Loucy (cell line): ENCODE results near the gene UNG.

Experiments
- H2AFZ ChIP-seq: fragments of 200-600 bp; sonication (generic); 2 replicates; pipeline ENCODE4 v1.6.0; 2016; ENCODE audit warnings: antibody characterized with exemption, mild to moderate bottlenecking, low read length, moderate library complexity
- H3F3A ChIP-seq: fragments of 200-600 bp; 2 replicates; pipeline ENCODE4 v1.6.0; 2016; ENCODE audit warnings: antibody characterized with exemption, low read depth, mild to moderate bottlenecking
- H3K27me3 ChIP-seq: fragments of 200-600 bp; sonication (generic); 2 replicates; pipeline ENCODE4 v1.6.1; 2014; ENCODE audit warnings: low read length, mild to moderate bottlenecking; ENCODE audit not compliant: insufficient read depth, poor library complexity, severe bottlenecking
- H3K36me3 ChIP-seq: fragments of 200-600 bp; sonication (generic); 2 replicates; pipeline ENCODE4 v1.6.1; 2016; ENCODE audit warnings: low read length; ENCODE audit not compliant: insufficient read depth
- H3K4me1 ChIP-seq: fragments of 200-600 bp; sonication (generic); 2 replicates; pipeline ENCODE4 v1.5.1; 2014; ENCODE audit warnings: low read length, mild to moderate bottlenecking; ENCODE audit not compliant: insufficient read depth, poor library complexity, severe bottlenecking
- H3K4me2 ChIP-seq: fragments of 200-600 bp; sonication (generic); 2 replicates; pipeline ENCODE4 v1.6.0; 2014; ENCODE audit warnings: antibody characterized with exemption, low read length, low read depth, mild to moderate bottlenecking; ENCODE audit not compliant: poor library complexity, severe bottlenecking
- H3K4me3 ChIP-seq: fragments of 200-600 bp; sonication (generic); 2 replicates; pipeline ENCODE4 v1.5.1; 2014; ENCODE audit warnings: low read length, mild to moderate bottlenecking, mixed read lengths; ENCODE audit not compliant: poor library complexity, severe bottlenecking
- H3K79me2 ChIP-seq: fragments of 200-600 bp; sonication (generic); 2 replicates; pipeline ENCODE4 v1.6.1; 2014; ENCODE audit warnings: low read length; ENCODE audit not compliant: insufficient read depth
- H3K9ac ChIP-seq: fragments of 200-600 bp; sonication (generic); 2 replicates; pipeline ENCODE4 v1.6.0; 2014; ENCODE audit warnings: mild to moderate bottlenecking, low read depth, low read length, moderate library complexity; ENCODE audit not compliant: poor library complexity, severe bottlenecking
- H3K9me2 ChIP-seq: fragments of 200-600 bp; sonication (generic); replicated peaks from 2 replicates; pipeline ENCODE4 v1.6.1; 2016; ENCODE audit warnings: low read depth, low read length, mixed read lengths
- H3K9me3 ChIP-seq: fragments of 200-600 bp; sonication (generic); 2 replicates; pipeline ENCODE4 v1.6.1; 2014; ENCODE audit warnings: mild to moderate bottlenecking, antibody characterized with exemption, low read length, low read depth; ENCODE audit not compliant: insufficient read depth
- H4K20me1 ChIP-seq: fragments of 200-600 bp; sonication (generic); 2 replicates; pipeline ENCODE4 v1.6.0; 2014; ENCODE audit warnings: antibody characterized with exemption, low read length, mild to moderate bottlenecking; ENCODE audit not compliant: insufficient read depth, poor library complexity, severe bottlenecking
- EZH2phosphoT487 ChIP-seq: fragments of 200-600 bp; IDR thresholded peaks from 2 replicates; pipeline ENCODE4 v1.6.1; 2018; ENCODE audit warnings: antibody characterized with exemption, mild to moderate bottlenecking, moderate library complexity, borderline replicate concordance
- TF ChIP-seq, protein P1 (sequence below): fragments of 200-600 bp; sonication (generic); conservative IDR thresholded peaks from 2 replicates; pipeline ENCODE4 v1.5.1; 2014; ENCODE audit warnings: mild to moderate bottlenecking, antibody characterized with exemption, low read length

Gene UNG

DNA sequence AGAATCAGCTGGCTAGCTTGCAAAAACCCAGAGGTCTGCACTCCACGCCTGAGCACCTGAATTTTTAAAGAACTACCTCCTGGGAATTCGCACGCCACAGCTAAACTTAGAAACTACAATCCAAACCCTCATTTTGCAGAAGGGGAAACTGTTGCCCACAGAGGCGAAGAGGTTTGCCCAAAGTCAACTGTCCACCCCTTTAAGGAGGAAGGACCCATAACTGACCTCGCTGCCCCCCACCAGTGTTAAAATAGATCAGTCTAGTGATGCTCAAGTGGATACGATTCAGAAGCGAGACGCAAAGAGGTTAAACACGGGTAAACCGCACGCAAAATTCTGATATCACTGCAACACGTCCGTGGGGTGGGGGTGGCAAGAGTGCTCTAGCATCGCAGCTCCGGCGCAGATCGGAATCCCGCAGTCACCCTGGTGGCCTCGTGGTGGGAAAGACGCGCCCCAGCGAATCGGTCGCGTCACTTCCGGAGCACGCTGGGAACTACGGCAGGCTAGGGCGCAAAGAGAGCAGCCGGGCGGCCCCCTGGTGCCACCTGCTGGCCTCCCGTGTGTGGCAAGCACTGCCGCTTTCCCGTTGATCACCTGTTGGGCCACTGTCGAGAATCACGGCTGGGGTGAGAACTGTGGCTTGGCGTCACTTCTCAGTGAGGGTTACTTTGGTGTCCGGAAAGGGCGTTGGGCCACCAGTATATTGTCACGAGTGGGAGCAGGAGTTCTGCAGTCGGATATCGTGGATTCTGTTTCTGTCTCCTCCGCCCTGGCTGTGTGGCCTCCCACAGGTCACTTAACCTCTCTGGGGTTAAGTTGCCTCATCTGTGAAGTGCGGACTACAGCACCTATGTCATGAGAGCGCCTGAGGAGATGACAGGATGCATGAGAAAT is 4.1 kb upstream of the UNG start, which contains the start of gene ALKBH2:
TSS of gene ALKBH2 (minus strand) at position 451 of the 897 bp plus-strand sequence. CDS start 686 bp downstream, outside the sequence.
- Histone ChIP-seq H3K4me3 (peak within 1 kb of the TSS; percentile 85), H3K36me3 (peaks cover 7% of the 10 kb centered on the region; the same call in 1 of the 2 replicates), H3K27me3 (no peaks in the 10 kb centered on the region), H3F3A (no peaks in the 10 kb centered on the region), H2AFZ (peak within 1 kb of the TSS; percentile 89), H3K9me2 (no peaks in the 10 kb centered on the region), H3K4me2 (peak within 1 kb of the TSS; percentile 94), H3K4me1 (peaks cover 32% of the 10 kb centered on the region), H3K79me2 (peaks cover 42% of the 10 kb centered on the region), H3K9ac (peak within 1 kb of the TSS; percentile 83), H4K20me1 (peaks cover 9% of the 10 kb centered on the region), H3K9me3 (no peaks in the 10 kb centered on the region)
- TF ChIP-seq EZH2phosphoT487, result no peak
- TF ChIP-seq, protein P1, sequence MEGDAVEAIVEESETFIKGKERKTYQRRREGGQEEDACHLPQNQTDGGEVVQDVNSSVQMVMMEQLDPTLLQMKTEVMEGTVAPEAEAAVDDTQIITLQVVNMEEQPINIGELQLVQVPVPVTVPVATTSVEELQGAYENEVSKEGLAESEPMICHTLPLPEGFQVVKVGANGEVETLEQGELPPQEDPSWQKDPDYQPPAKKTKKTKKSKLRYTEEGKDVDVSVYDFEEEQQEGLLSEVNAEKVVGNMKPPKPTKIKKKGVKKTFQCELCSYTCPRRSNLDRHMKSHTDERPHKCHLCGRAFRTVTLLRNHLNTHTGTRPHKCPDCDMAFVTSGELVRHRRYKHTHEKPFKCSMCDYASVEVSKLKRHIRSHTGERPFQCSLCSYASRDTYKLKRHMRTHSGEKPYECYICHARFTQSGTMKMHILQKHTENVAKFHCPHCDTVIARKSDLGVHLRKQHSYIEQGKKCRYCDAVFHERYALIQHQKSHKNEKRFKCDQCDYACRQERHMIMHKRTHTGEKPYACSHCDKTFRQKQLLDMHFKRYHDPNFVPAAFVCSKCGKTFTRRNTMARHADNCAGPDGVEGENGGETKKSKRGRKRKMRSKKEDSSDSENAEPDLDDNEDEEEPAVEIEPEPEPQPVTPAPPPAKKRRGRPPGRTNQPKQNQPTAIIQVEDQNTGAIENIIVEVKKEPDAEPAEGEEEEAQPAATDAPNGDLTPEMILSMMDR, result peak; percentile 79

GRCh38 chr12:109097140-109097434 is 310 bp upstream of the UNG start:
- peaks cover 33% of the 10 kb centered on the region for H3K4me1 ChIP-seq

DNA sequence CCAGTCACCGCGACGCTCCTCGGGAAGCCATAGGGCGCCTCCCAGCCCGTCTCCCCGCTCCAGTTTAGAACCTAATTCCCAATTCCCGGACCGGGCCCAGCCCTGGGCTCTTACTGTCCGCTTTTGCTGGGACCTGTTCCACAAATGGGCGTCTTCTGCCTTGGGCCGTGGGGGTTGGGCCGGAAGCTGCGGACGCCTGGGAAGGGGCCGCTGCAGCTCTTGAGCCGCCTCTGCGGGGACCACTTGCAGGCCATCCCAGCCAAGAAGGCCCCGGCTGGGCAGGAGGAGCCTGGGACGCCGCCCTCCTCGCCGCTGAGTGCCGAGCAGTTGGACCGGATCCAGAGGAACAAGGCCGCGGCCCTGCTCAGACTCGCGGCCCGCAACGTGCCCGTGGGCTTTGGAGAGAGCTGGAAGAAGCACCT is 797 bp downstream of the UNG start:
- TF ChIP-seq EZH2phosphoT487, result no peak
- TF ChIP-seq, protein P1, result no peak
- Histone ChIP-seq H3K9me2 (no peaks in the 10 kb centered on the region), H3F3A (no peaks in the 10 kb centered on the region), H3K4me3 (peak overlapping the region; percentile 77), H3K4me2 (peak overlapping the region; percentile 91), H4K20me1 (peaks cover 27% of the 10 kb centered on the region), H2AFZ (peak overlapping the region; percentile 61; the same call in 1 of the 2 replicates), H3K4me1 (peaks cover 23% of the 10 kb centered on the region), H3K9ac (peak overlapping the region; percentile 84), H3K79me2 (peaks cover 44% of the 10 kb centered on the region), H3K27me3 (no peaks in the 10 kb centered on the region), H3K9me3 (no peaks in the 10 kb centered on the region), H3K36me3 (peaks cover 21% of the 10 kb centered on the region; the same call in 1 of the 2 replicates)

More at GRCh38 chr12:109097140-109097434, 310 bp upstream of the UNG start:
- peak overlapping the region; percentile 77 for H3K9ac ChIP-seq
- H3K4me3 ChIP-seq, result peak overlapping the region; percentile 77
- H2AFZ ChIP-seq, result peak overlapping the region; percentile 88
- no peaks in the 10 kb centered on the region for H3K9me2 ChIP-seq
- peaks cover 30% of the 10 kb centered on the region for H4K20me1 ChIP-seq
- H3K79me2 ChIP-seq, result peaks cover 53% of the 10 kb centered on the region
- H3K27me3 ChIP-seq, result no peaks in the 10 kb centered on the region
- no peaks in the 10 kb centered on the region for H3F3A ChIP-seq
- H3K9me3 ChIP-seq, result no peaks in the 10 kb centered on the region
- H3K36me3 ChIP-seq, result peaks cover 14% of the 10 kb centered on the region; the same call in 1 of the 2 replicates
- no peak for TF ChIP-seq EZH2phosphoT487
- peak overlapping the region; percentile 69 for H3K4me2 ChIP-seq
